Osteoblast (primary cell): Measurements from ENCODE around the gene ACBD7. TPM values are rescaled to one million over a fixed set of nuclear protein-coding genes. Genes with fewer than 3 reads are reported as not detected.

Source experiments
- DNase-seq: peaks from one replicate; pipeline ENCODE4 v3.0.0; 2011; ENCODE audit warnings: low spot score, mixed read lengths; ENCODE audit not compliant: insufficient read length; ENCODE audit errors: missing footprints
- H2AFZ ChIP-seq: 2 replicates; pipeline ENCODE4 v1.6.0; 2011; ENCODE audit warnings: mild to moderate bottlenecking, low read length
- H3K27ac ChIP-seq: 2 replicates; pipeline ENCODE4 v1.5.1; 2011; ENCODE audit warnings: mild to moderate bottlenecking, low read depth, low read length, moderate library complexity
- H3K27me3 ChIP-seq: 2 replicates; pipeline ENCODE4 v1.6.0; 2012; ENCODE audit warnings: mild to moderate bottlenecking, control low read depth, inconsistent platforms, low read length, moderate library complexity; ENCODE audit not compliant: insufficient read depth
- H3K36me3 ChIP-seq: 2 replicates; pipeline ENCODE4 v1.5.1; 2011; ENCODE audit warnings: mild to moderate bottlenecking, low read length, control low read depth, moderate library complexity; ENCODE audit not compliant: insufficient read depth
- H3K4me1 ChIP-seq: 2 replicates; pipeline ENCODE4 v1.5.1; 2011; ENCODE audit warnings: mild to moderate bottlenecking, low read length, control low read depth, moderate library complexity; ENCODE audit not compliant: insufficient read depth
- H3K4me2 ChIP-seq: 2 replicates; pipeline ENCODE4 v1.6.0; 2011; ENCODE audit warnings: mild to moderate bottlenecking, low read length; ENCODE audit not compliant: insufficient read depth
- H3K4me3 ChIP-seq: fragments of 200-600 bp; sonication (generic); 3 replicates; pipeline ENCODE4 v1.5.1; 2012; ENCODE audit warnings: mild to moderate bottlenecking, low read length, inconsistent platforms; ENCODE audit not compliant: insufficient read depth
- H3K79me2 ChIP-seq: 2 replicates; pipeline ENCODE4 v1.6.0; 2012; ENCODE audit warnings: mild to moderate bottlenecking, low read length, control low read depth, inconsistent platforms; ENCODE audit not compliant: insufficient read depth
- H3K9me3 ChIP-seq: 2 replicates; pipeline ENCODE4 v1.5.1; 2011; ENCODE audit warnings: low read depth, low read length, control low read depth
- H4K20me1 ChIP-seq: 2 replicates; pipeline ENCODE4 v1.6.0; 2012; ENCODE audit warnings: mild to moderate bottlenecking, low read length, control low read depth; ENCODE audit not compliant: insufficient read depth
- CTCF ChIP-seq: IDR thresholded peaks from 2 replicates; pipeline ENCODE4 v1.5.1; 2011; ENCODE audit warnings: mild to moderate bottlenecking, low read depth, low read length, moderate library complexity; ENCODE audit errors: extremely low read depth
- total RNA-seq: library from RNA; depleted of rRNA; stranded (reverse); fragments of >200 nt; gene quantifications from 2 replicates; pipeline ENCODE4 v1.2.3, GENCODE V29; 2012

Gene ACBD7
- total RNA-seq, 1 donor, result 0.72 TPM

GRCh38 chr10:15122477-15123030, 34.0 kb upstream of the ACBD7 start:
- H2AFZ ChIP-seq, result no peak overlapping the region
- no peak for DNase-seq
- no peaks in the 10 kb centered on the region for H3K27me3 ChIP-seq
- H3K36me3 ChIP-seq, result peaks cover 53% of the 10 kb centered on the region
- peaks cover 44% of the 10 kb centered on the region for H3K4me1 ChIP-seq
- H3K27ac ChIP-seq, result peak overlapping the region; percentile 81
- no peak for TF ChIP-seq CTCF
- no peak overlapping the region for H3K4me2 ChIP-seq
- no peaks in the 10 kb centered on the region for H4K20me1 ChIP-seq
- H3K79me2 ChIP-seq, result peaks cover 27% of the 10 kb centered on the region
- H3K4me3 ChIP-seq, result no peak overlapping the region
- H3K9me3 ChIP-seq, result no peaks in the 10 kb centered on the region

- Histone ChIP-seq H3K4me3 (no peak overlapping the region), H3K4me1 (peaks cover 44% of the 10 kb centered on the region), H3K36me3 (peaks cover 53% of the 10 kb centered on the region), H2AFZ (no peak overlapping the region), H3K79me2 (peaks cover 35% of the 10 kb centered on the region), H3K27me3 (no peaks in the 10 kb centered on the region), H3K27ac (peak overlapping the region; percentile 81), H4K20me1 (no peaks in the 10 kb centered on the region), H3K9me3 (no peaks in the 10 kb centered on the region), H3K4me2 (no peak overlapping the region)
- no peak for TF ChIP-seq CTCF
- no peak for DNase-seq
These were observed 33.1 kb upstream of the ACBD7 start for GRCh38 chr10:15121707-15122106.

GRCh38 chr10:15120523-15120922, 31.9 kb upstream of the ACBD7 start:
- peaks cover 3% of the 10 kb centered on the region for H4K20me1 ChIP-seq
- no peaks in the 10 kb centered on the region for H3K27me3 ChIP-seq
- H3K4me1 ChIP-seq, result peaks cover 44% of the 10 kb centered on the region
- H3K36me3 ChIP-seq, result peaks cover 52% of the 10 kb centered on the region
- peaks cover 43% of the 10 kb centered on the region for H3K79me2 ChIP-seq
- no peak for TF ChIP-seq CTCF
- H3K4me3 ChIP-seq, result no peak overlapping the region
- H3K27ac ChIP-seq, result peak overlapping the region; percentile 85
- no peak overlapping the region for H3K4me2 ChIP-seq
- H3K9me3 ChIP-seq, result no peaks in the 10 kb centered on the region
- DNase-seq, result peak; percentile 58
- H2AFZ ChIP-seq, result no peak overlapping the region

- TF ChIP-seq CTCF, result no peak
- Histone ChIP-seq H3K4me2 (no peak overlapping the region), H3K27me3 (no peaks in the 10 kb centered on the region), H3K79me2 (peaks cover 52% of the 10 kb centered on the region), H3K27ac (no peak overlapping the region), H4K20me1 (peaks cover 3% of the 10 kb centered on the region), H2AFZ (no peak overlapping the region), H3K9me3 (no peaks in the 10 kb centered on the region), H3K4me1 (peaks cover 37% of the 10 kb centered on the region), H3K36me3 (peaks cover 46% of the 10 kb centered on the region), H3K4me3 (no peak overlapping the region)
- no peak for DNase-seq
These were observed 30.0 kb upstream of the ACBD7 start for GRCh38 chr10:15118615-15119014.
